Measurements from ENCODE around the gene CPEB1.

- TF ChIP-seq MAX (IDR thresholded peaks at IDR 0.05) (no peak), EGR1 (IDR thresholded peaks at IDR 0.05) (no peak), REST (IDR thresholded peaks at IDR 0.05; ENCODE audit: low read depth) (no peak), FOXM1 (IDR thresholded peaks at IDR 0.05; ENCODE audit: borderline replicate concordance, low read depth) (no peak), TAF1 (IDR thresholded peaks at IDR 0.05; ENCODE audit: low read depth) (no peak), NFIC (IDR thresholded peaks at IDR 0.05) (no peak), ZBTB7A (IDR thresholded peaks at IDR 0.05; ENCODE audit: low read depth) (no peak), CEBPB (IDR thresholded peaks at IDR 0.05) (no peak), RAD21 (IDR thresholded peaks at IDR 0.05; ENCODE audit: low read depth) (no peak), TEAD4 (IDR thresholded peaks at IDR 0.05) (no peak), EP300 (IDR thresholded peaks at IDR 0.05; ENCODE audit: borderline replicate concordance) (no peak)
Observed at GRCh38 chr15:82552861-82553260, 94.3 kb downstream of the CPEB1 start.
